DOHH2 (cell line): ENCODE measurements around the gene DAP.

Source experiments
- CTCF ChIP-seq: fragments of 200-600 bp; sonication (generic); IDR thresholded peaks from one replicate; pipeline ENCODE4 v1.5.1; 2014; ENCODE audit warnings: antibody characterized with exemption, mild to moderate bottlenecking, low read depth, low read length; ENCODE audit not compliant: poor library complexity, severe bottlenecking
- EZH2phosphoT487 ChIP-seq: fragments of 200-600 bp; sonication (generic); IDR thresholded peaks from 2 replicates; pipeline ENCODE4 v1.6.1; 2017; ENCODE audit warnings: borderline replicate concordance, mild to moderate bottlenecking, antibody characterized with exemption, low read length, moderate library complexity, mixed read lengths

DNA sequence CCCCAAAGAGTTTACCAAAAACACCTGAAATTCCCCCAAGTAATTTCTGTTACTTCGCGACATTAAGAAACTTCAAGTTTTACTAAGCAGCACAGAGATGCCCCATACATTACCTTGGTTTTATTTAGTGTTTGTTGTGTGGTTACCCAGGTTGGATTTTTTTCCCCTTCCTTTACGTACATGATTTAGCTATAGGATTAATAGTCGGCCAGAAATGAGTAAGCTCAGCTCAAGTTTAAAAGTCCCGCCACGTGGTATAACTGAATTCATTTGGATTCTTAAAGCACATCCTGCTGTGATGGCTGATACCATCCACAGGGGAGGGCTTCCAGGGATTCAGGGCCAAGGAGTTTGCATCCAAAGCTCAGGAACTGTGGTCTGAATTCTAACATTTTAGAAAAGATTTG, 75.9 kb downstream of the DAP start:
- TF ChIP-seq CTCF (no peak), EZH2phosphoT487 (no peak)
